Activated CD4-positive, alpha-beta memory T cell treated with anti-CD3 and anti-CD28 coated beads, Interleukin-2, amount 10 ng/mL, durations not matched to agents 7 days and 5 days (primary cell): ENCODE measurements around the gene MISP. TPM values are rescaled to one million over a fixed set of nuclear protein-coding genes. Genes with fewer than 3 reads are reported as not detected.
"Not testable (repeated sequence)": the region's sequence is repeated elsewhere in the genome, so short reads cannot be mapped to it uniquely, and the experiment has no call there.

ENCODE experiments used
- CTCF ChIA-PET: fragments of 350-600 bp; sonication (Branson Sonifier 250); formaldehyde crosslinking; loops from one replicate; lab custom pipeline; 2021; ENCODE audit warnings: antibody characterized with exemption, inconsistent platforms; lab: Charles Lee
- POLR2A ChIA-PET: fragments of 350-600 bp; sonication (Branson Sonifier 250); formaldehyde crosslinking; loops from one replicate; lab custom pipeline; 2021; ENCODE audit warnings: antibody characterized with exemption; lab: Charles Lee
- DNase-seq: peaks from one replicate; pipeline ENCODE4 v3.0.0-alpha.2; 2020
- H3K27ac Mint-ChIP-seq: one replicate; pipeline ENCODE4 v1.8.0; 2021; ENCODE audit warnings: mild to moderate bottlenecking, mixed read lengths
- H3K27me3 Mint-ChIP-seq: one replicate; pipeline ENCODE4 v1.8.0; 2021; ENCODE audit warnings: mixed read lengths
- H3K36me3 Mint-ChIP-seq: one replicate; pipeline ENCODE4 v1.8.0; 2021; ENCODE audit warnings: low read depth, mixed read lengths
- H3K4me1 Mint-ChIP-seq: one replicate; pipeline ENCODE4 v1.8.0; 2021; ENCODE audit warnings: mixed read lengths
- H3K4me3 Mint-ChIP-seq: one replicate; pipeline ENCODE4 v1.8.0; 2021; ENCODE audit warnings: mild to moderate bottlenecking, mixed read lengths
- H3K9me3 Mint-ChIP-seq: one replicate; pipeline ENCODE4 v1.8.0; 2021; ENCODE audit warnings: mixed read lengths
- total RNA-seq, 2 experiments: library from RNA; stranded (reverse); gene quantifications; one replicate each; pipeline ENCODE4 v1.2.3, GENCODE V29; 2021

MISP gene
- total RNA-seq, 2 experiments from 2014 or later = not detected

- H3K27ac Mint-ChIP-seq = no peak overlapping the region
- H3K36me3 Mint-ChIP-seq = no peaks in the 10 kb centered on the region
- H3K4me3 Mint-ChIP-seq = no peak overlapping the region
- POLR2A ChIA-PET = no interaction called here
- no peaks in the 10 kb centered on the region for H3K4me1 Mint-ChIP-seq
- CTCF ChIA-PET = no interaction called here
- no peaks in the 10 kb centered on the region for H3K27me3 Mint-ChIP-seq
- DNase-seq = no peak
- peaks cover 9% of the 10 kb centered on the region for H3K9me3 Mint-ChIP-seq
These were observed 7.7 kb upstream of the MISP start for GRCh38 chr19:743168-743687.

DNA sequence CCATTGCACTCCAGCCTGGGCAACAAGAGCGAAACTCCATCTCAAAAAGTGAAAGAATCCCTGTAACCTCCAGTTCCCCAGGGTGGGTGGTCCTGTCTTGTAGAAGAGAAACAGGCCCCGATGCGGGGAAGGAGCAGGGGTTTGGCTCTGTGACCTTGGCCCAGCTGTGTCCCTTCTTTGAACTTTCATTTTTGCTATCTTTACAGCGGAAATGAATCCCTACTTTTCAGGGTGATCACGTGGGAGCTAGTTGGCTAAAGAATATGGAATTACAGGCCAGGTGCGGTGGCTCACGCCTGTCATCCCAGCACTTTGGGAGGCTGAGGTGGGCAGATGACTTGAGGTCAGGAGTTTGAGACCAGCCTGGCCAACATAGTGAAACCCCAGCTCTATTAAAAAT is 5.8 kb upstream of the MISP start:
- H3K36me3 Mint-ChIP-seq, H3K27ac Mint-ChIP-seq, H3K9me3 Mint-ChIP-seq, H3K4me1 Mint-ChIP-seq, H3K27me3 Mint-ChIP-seq, DNase-seq, H3K4me3 Mint-ChIP-seq, CTCF ChIA-PET: not testable (repeated sequence)
- POLR2A ChIA-PET = interaction anchor here (1.3 kb wide), 1 partner anchor 82 kb away, joined by 3 read pairs; the partner anchor contains the start of gene RNF126

GRCh38 chr19:746208-746819 is 4.6 kb upstream of the MISP start:
- POLR2A ChIA-PET = interaction anchor here (1.3 kb wide), 1 partner anchor 83 kb away, joined by 3 read pairs; the partner anchor contains the start of gene RNF126
- DNase-seq = no peak
- no peaks in the 10 kb centered on the region for H3K36me3 Mint-ChIP-seq
- no peaks in the 10 kb centered on the region for H3K27me3 Mint-ChIP-seq
- no peak overlapping the region for H3K4me3 Mint-ChIP-seq
- no peak overlapping the region for H3K27ac Mint-ChIP-seq
- peaks cover 9% of the 10 kb centered on the region for H3K9me3 Mint-ChIP-seq
- no peaks in the 10 kb centered on the region for H3K4me1 Mint-ChIP-seq
- CTCF ChIA-PET = interaction anchor here (0.5 kb wide), 1 partner anchor 126 kb away, joined by 3 read pairs; no protein-coding TSS in a partner anchor

- Mint-ChIP-seq H3K27ac (no peak overlapping the region), H3K4me3 (no peak overlapping the region), H3K36me3 (no peaks in the 10 kb centered on the region), H3K9me3 (peaks cover 9% of the 10 kb centered on the region), H3K4me1 (no peaks in the 10 kb centered on the region), H3K27me3 (no peaks in the 10 kb centered on the region)
- no peak for DNase-seq
- ChIA-PET POLR2A (no interaction called here), CTCF (no interaction called here)
These were observed 4.0 kb upstream of the MISP start for GRCh38 chr19:746956-747355.

DNA sequence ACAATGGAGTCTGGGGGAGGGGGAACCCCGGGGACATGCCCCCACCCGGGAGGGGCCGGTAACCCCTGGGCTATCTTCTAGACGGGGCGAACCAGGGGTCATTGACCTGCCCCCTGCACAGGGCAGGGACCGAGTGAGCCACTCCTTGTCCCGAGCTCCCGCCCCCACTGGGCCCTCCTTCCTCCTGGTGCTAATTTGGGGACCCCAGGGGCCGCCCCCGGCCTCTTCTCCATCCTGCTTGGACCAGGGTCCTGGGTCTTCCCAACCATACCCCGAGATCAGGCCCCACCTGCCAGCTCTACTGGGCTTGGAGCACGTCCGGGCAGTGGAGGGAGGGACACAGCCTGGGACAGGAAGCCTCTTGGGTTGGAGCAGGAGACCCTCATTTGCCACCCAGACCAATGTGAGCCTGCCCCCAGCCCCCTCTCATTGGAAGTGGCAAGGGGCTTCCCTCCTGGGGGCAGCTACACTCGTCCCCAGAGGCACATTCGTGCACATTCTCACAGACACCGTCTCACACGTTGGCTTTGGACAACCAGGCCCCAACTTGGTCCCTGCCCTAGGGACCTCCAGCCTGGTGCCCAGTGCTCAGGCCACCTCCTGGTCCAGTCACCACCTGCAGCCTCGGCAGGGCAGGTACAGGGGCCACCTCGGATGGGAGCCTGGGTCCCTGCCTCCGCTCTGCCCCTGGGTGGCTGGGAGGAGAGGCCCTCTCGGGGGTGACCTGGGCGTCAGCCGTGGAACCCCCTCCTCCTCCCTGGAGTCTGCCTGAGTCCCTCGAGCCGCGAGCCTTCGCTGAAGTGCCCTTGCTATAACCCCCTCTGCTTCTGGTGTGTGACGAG is 3.3 kb upstream of the MISP start:
- Mint-ChIP-seq H3K4me1 (no peaks in the 10 kb centered on the region), H3K9me3 (peaks cover 9% of the 10 kb centered on the region), H3K4me3 (no peak overlapping the region), H3K27ac (no peak overlapping the region), H3K36me3 (no peaks in the 10 kb centered on the region), H3K27me3 (no peaks in the 10 kb centered on the region)
- DNase-seq = no peak
- ChIA-PET CTCF (no interaction called here), POLR2A (no interaction called here)

GRCh38 chr19:748274-748598 is 2.7 kb upstream of the MISP start:
- ChIA-PET CTCF (no interaction called here), POLR2A (no interaction called here)
- H3K27ac Mint-ChIP-seq = no peak overlapping the region
- H3K27me3 Mint-ChIP-seq = no peaks in the 10 kb centered on the region
- no peaks in the 10 kb centered on the region for H3K4me1 Mint-ChIP-seq
- no peak for DNase-seq
- H3K9me3 Mint-ChIP-seq = peaks cover 9% of the 10 kb centered on the region
- H3K4me3 Mint-ChIP-seq = no peak overlapping the region
- no peaks in the 10 kb centered on the region for H3K36me3 Mint-ChIP-seq

GRCh38 chr19:749811-750210 is 1.1 kb upstream of the MISP start:
- CTCF ChIA-PET = no interaction called here
- H3K27me3 Mint-ChIP-seq = no peaks in the 10 kb centered on the region
- H3K27ac Mint-ChIP-seq = no peak overlapping the region
- H3K9me3 Mint-ChIP-seq = peaks cover 2% of the 10 kb centered on the region
- no peaks in the 10 kb centered on the region for H3K36me3 Mint-ChIP-seq
- H3K4me1 Mint-ChIP-seq = no peaks in the 10 kb centered on the region
- no peak for DNase-seq
- H3K4me3 Mint-ChIP-seq = no peak overlapping the region
- POLR2A ChIA-PET = no interaction called here

DNA sequence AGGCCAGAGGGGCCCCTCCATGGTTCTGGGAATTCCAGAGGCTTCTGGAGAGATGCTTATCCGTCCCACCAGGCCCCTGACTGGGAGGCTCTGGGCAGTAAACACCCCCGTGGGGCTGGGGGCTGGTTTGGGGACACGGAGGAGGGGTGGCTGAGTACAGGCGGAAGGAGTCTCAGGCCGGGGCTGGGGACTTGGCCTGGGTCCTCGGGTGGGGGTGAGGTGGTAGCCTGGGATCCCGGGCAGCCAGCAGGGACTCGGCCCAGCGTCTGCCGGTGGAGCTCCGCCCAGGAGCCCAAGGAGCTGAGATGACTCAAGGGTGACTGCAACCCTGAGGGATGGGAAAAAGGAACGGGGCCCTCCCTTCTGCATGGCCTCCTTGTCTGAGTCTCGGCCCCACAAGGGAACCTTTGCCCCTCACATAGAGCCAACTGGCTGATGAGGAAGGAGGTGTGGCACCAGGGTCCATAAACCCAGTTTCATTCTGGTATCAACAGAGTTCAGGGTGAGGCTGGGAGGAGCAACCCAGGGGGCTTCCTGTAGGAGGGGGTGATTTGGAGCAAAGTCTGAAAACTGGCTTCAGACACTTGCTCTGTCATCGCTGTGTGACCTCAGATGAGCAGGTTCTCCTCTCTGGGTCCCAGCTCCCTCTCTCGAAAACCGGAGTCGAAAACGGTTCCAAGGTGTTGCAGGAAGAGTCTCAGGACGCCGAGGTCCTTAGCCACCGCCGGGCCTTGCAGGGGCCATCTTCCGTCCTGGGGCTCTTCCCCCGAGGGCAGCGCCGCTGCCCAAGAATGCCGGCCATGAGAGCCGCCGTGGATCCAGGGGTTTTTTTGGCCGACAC is 809 bp downstream of the MISP start:
- Mint-ChIP-seq H3K36me3 (no peaks in the 10 kb centered on the region), H3K4me1 (no peaks in the 10 kb centered on the region), H3K27ac (no peak overlapping the region), H3K4me3 (no peak overlapping the region), H3K9me3 (no peaks in the 10 kb centered on the region), H3K27me3 (no peaks in the 10 kb centered on the region)
- ChIA-PET POLR2A (no interaction called here), CTCF (no interaction called here)
- DNase-seq = no peak

DNA sequence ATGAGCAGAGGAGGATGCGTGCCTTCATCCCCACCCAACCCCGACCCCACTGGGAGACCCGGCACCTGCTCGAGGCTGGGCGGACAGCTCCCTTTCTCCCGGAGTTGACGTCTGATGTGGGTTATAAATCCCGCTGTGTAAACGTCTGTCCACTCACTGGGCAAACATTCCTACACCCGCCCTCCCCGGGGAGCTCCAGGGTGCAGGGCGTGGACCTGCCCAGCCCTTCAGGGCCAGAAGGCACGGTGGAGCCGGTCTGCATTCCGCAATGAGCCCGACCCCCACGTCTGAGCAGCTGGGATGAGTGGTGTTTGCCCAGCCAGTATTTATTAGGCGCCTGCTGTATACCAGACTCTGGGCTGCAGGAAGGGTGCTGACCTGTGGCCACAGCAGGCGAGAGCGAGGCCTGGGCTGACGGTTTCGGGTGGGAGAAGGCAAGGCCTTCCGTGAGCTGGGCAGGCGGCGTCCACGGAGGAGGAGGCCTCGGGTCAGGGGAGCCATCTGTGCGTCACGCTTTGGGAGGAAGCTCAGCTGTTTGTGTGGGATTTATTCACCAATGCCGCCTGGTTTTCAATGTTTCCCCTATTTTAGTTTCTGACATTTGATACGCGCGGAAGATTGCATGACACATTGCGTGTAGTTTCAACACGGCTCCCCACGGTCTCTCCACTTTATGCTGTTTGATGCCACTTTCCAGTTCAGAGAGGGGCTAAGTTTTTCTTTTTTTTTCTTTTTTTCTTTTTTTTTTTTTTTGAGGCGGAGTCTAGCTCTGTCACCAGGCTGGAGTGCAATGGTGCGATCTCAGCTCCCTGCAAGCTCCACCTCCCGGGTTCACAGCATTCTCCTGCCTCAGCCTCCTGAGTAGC is 2.0 kb downstream of the MISP start:
- no peak overlapping the region for H3K27ac Mint-ChIP-seq
- ChIA-PET POLR2A (no interaction called here), CTCF (no interaction called here)
- H3K36me3 Mint-ChIP-seq = no peaks in the 10 kb centered on the region
- no peaks in the 10 kb centered on the region for H3K27me3 Mint-ChIP-seq
- H3K9me3 Mint-ChIP-seq = no peaks in the 10 kb centered on the region
- H3K4me3 Mint-ChIP-seq = no peak overlapping the region
- DNase-seq = no peak
- no peaks in the 10 kb centered on the region for H3K4me1 Mint-ChIP-seq

GRCh38 chr19:754530-754929 is 3.6 kb downstream of the MISP start:
- no peak overlapping the region for H3K27ac Mint-ChIP-seq
- no peak for DNase-seq
- no peaks in the 10 kb centered on the region for H3K27me3 Mint-ChIP-seq
- peaks cover 3% of the 10 kb centered on the region for H3K9me3 Mint-ChIP-seq
- POLR2A ChIA-PET = no interaction called here
- H3K4me1 Mint-ChIP-seq = no peaks in the 10 kb centered on the region
- CTCF ChIA-PET = no interaction called here
- H3K4me3 Mint-ChIP-seq = no peak overlapping the region
- peaks cover under 1% of the 10 kb centered on the region for H3K36me3 Mint-ChIP-seq

DNA sequence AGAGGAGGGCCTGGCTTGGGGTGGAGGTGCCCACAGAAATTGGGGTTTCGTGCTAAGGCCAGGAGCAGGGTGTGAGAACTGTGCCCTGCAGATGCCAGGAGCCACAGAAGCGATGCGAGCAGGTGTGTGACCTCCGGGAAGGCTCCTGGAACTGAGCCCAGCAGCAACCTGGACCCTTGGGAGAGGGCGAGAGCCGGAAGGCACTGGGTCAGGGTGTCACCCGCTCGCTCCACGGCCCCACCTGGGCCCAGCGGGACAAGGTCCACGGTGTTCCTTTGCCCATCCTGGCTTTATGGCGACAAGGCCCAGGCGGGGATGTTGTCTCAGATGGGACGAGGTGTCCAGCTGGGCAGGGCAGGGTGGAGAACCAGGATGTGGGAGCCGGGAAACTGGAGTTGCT is 4.2 kb downstream of the MISP start:
- ChIA-PET POLR2A (no interaction called here), CTCF (no interaction called here)
- DNase-seq = no peak
- peaks cover 2% of the 10 kb centered on the region for H3K36me3 Mint-ChIP-seq
- no peaks in the 10 kb centered on the region for H3K27me3 Mint-ChIP-seq
- H3K9me3 Mint-ChIP-seq = peaks cover 6% of the 10 kb centered on the region
- H3K4me3 Mint-ChIP-seq = no peak overlapping the region
- no peak overlapping the region for H3K27ac Mint-ChIP-seq
- no peaks in the 10 kb centered on the region for H3K4me1 Mint-ChIP-seq

GRCh38 chr19:756236-756635 is 5.3 kb downstream of the MISP start:
- peaks cover 6% of the 10 kb centered on the region for H3K9me3 Mint-ChIP-seq
- ChIA-PET POLR2A (no interaction called here), CTCF (no interaction called here)
- H3K36me3 Mint-ChIP-seq = peaks cover 2% of the 10 kb centered on the region
- no peak for DNase-seq
- no peaks in the 10 kb centered on the region for H3K4me1 Mint-ChIP-seq
- no peaks in the 10 kb centered on the region for H3K27me3 Mint-ChIP-seq
- no peak overlapping the region for H3K27ac Mint-ChIP-seq
- no peak overlapping the region for H3K4me3 Mint-ChIP-seq
